GM19099 (cell line): ENCODE data around the gene TAMALIN.

Source experiments
- POLR2A ChIP-seq: IDR thresholded peaks from 3 replicates; pipeline ENCODE4 v1.6.1; 2011; ENCODE audit warnings: low read depth; ENCODE audit not compliant: insufficient read length; ENCODE audit errors: extremely low read depth

TAMALIN gene

GRCh38 chr12:52061470-52062166, 54.9 kb downstream of the TAMALIN start:
- no peak for TF ChIP-seq POLR2A

GRCh38 chr12:52062167-52063081, 55.7 kb downstream of the TAMALIN start:
- no peak for TF ChIP-seq POLR2A

GRCh38 chr12:52063082-52063924, 56.6 kb downstream of the TAMALIN start:
- TF ChIP-seq POLR2A = no peak

- TF ChIP-seq POLR2A = no peak
Observed at GRCh38 chr12:52063981-52064649, 57.4 kb downstream of the TAMALIN start.
